NCI-H128 (cell line): ENCODE measurements around the gene ACAN.

Source experiments
- DNase-seq: peaks from one replicate; lab custom pipeline; 2025; ENCODE audit not compliant: unreplicated experiment; lab: John Stamatoyannopoulos, UW

Gene ACAN

DNA sequence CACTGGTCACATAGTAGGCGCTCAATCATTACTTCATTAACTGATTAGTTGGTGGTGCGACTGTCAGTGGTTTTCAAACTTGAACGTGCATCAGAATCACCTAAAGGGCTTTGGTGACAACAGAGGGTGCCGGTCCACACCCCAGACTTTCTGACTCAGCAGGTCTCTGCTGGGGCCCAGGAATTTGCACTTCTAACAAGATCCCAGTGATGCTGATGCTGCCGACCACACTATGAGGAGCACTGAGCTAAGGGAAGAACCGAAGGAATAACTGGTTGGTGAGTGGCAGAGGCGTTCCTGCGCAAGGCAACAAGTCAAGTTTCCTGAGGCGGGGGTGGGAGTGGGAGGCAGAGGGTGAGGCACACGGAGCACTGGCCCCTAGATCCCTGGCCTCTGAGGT, 73.3 kb downstream of the ACAN start:
- DNase-seq, result no peak

DNA sequence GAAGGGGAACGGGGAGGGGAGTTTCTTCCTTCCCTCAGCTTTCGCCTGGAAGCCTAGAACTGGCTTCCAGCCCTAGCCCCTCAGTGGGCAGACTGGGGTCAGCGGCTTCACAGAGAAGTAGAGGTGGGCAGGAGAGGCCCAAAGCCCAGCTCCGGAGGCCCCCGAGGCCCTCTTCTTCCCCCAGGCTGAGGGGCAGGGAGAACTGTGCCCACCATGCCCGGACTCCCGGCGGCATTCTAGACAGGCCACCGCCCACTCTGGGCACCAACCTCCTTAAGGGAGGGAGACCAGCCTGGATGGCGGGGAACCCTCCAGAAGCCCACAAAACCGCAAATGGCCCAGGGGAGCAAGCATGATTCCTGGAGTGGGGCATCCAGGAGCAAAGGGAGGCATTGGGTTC, 74.2 kb downstream of the ACAN start:
- no peak for DNase-seq

DNA sequence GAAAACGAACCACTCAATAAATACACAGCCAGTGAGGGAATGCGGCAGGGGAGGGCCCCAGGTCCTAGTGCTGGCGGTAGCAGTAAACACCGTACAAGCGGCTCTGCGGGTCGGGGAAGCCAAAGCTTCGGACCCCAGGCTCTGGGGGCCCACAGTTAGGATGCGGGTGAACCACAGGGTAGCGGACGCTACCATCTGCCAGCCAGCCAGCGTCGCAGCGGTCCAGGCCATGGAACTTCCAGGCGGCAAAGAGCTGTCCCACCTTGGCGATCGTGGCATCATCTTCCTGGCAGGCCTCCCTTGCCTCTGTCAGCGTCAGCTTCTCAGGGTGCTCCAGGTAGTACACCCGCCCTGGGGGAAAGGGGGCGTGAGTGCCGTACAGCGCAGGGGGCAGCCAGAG, 74.7 kb downstream of the ACAN start:
- DNase-seq, result no peak

DNA sequence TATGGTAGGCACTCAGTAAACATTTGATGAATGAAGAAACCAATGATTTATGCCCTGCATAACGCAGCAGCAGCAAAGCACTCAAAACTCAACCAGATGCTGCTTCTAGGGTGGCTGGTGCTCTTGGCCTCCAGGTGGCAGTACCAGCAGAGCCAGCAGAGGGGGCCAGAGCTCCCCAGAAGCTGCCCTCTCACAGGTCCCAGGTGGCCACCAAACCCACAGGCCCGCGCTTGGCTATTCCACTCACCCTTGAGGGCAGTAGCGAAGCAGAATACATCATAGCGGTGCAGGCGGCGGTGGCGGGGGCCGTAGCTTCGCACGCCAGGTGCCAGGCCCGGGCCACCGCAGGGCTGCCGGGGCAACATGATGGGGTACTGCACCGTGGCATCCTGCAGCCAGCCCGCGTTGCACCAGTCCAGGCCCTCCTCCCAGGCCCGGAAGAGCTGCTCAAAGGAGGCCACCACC, 75.5 kb downstream of the ACAN start:
- DNase-seq, result peak; percentile 2

DNA sequence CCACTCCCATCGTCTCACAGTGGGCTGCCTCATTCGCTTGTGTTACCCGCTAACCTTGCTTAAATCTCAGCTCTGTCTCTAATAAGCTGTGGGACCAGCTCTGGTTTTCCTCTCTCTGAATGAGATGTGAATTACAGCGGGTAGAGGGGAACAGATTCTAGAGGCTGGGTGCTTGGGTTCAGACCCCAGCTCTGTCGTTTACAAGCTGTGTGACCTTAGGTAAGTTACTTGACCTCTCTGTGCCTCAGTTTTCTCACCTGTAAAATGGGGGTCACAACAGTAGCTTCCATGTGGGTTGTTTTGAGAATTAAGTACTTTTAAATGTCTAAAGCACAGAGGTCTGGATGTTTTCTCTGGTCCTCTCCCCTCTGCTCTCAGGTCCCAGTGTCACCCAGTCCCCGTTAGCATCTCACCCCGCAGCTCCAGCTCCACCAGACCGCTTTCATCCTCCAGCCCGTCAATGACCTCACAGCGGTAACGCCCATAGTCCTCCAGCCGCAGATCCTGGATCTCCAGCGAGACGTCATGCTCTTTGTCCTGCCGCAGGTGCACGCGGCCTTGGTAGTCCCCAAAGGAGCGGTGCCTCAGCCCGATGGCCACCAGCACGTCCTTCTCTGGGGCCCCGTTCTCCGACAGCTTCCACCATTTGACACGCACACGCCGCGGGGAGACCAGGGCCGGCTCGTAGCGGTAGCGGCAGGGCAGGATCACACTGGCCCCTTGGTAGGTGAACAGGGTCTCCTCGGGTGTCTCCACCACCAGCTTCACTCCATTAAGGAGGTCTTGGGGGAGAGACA, 77.9 kb downstream of the ACAN start:
- DNase-seq, result no peak

DNA sequence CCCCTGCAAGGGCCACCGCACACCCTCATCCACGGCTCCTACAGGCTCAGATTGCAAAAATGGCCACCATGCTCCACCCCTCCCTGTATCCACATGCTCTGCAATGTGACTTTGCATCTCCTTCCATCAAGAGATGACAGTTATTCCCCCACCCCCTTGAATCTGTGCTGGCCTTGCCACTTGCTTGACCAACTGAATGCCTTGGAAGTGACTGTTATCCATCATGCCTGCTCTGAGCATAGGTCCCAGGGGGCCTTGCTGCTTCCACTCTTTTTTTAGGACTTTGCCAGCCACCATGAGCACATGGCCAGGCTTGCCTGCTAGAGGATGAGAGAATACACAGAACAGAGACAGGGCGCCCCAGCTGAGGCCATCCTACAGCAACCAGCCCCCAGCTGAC, 78.5 kb downstream of the ACAN start:
- no peak for DNase-seq

DNA sequence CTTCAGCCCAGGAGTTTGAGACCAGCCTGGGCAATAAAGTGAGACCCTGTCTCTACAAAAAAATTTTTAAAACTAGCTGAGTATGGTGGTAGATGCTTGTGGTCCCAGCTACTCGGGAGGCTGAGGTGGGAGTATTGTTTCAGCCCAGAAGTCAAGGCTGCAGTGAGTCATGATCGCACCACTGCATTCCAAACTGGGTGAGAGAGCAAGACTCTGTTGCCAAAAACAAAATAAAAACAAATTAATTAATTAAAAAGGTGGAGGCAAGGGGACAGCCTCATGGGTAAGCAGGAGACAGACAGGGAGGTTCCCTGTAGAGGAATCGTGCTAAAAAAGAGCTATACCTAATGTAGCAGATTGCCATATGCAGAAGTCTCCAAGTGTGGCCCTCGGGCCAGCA, 79.5 kb downstream of the ACAN start:
- DNase-seq, result no peak

DNA sequence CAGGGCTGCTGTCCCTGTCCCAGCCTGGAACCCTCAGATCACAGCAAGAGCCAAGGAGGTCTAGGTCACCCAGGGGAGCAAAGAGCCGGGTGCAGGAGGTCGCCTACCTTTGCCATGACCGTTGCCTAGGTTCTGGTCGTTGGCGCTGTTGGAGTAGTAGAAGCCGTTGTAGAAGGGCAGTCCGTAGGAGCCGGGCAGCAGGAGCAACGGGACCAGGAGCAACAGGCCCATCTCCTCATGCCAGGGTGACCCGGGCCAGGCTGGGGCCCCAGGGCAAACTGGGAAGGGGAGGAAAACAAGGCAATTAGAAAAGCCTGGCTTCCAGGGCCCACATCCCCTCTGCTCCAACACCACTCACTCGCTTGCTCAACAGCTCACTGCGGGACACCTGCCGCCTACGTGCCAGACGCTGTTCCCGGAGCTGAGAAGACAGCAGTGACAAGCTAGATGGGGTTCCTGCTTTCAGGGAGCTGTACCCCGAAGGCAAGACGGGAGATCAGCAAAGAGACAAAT, 83.9 kb downstream of the ACAN start:
- DNase-seq, result no peak

DNA sequence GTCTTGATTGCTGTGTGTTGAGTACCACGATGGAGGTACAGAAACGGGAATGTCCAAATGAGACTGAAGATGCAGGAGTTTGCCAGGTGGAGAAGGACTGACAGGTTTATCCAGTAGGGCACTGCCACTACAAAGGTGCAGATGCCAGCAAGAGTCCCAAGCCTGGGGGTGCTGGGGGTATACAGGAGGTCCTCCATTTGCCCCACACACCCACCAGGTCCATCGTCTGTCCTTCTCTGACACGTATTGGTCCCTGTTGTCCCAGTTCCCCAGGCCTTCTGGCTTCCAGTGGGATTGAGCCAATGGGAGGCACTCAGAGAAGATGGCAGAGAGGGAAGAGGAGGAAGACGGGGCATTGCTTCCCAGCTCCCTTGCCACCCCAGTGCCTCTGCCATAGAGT, 85.5 kb downstream of the ACAN start:
- DNase-seq, result no peak

DNA sequence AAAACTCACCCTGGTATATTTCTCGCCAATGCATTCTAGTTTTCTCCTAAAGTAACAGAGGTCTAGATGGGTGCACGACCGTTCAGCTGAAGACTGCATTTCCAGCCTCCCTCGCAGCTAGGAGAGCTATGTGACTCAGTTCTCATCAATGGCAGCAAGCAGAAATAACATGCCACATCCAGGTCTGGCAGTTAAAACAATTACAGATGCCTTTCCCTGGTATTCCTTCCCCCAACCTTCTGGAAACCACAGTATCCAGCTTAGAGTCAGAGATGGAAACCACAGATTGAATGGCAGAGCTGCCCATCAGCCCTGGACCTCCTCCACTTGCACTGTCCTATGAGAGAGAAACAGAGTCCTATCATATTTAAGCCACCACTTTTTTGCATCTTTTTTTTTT, 87.3 kb downstream of the ACAN start:
- no peak for DNase-seq

DNA sequence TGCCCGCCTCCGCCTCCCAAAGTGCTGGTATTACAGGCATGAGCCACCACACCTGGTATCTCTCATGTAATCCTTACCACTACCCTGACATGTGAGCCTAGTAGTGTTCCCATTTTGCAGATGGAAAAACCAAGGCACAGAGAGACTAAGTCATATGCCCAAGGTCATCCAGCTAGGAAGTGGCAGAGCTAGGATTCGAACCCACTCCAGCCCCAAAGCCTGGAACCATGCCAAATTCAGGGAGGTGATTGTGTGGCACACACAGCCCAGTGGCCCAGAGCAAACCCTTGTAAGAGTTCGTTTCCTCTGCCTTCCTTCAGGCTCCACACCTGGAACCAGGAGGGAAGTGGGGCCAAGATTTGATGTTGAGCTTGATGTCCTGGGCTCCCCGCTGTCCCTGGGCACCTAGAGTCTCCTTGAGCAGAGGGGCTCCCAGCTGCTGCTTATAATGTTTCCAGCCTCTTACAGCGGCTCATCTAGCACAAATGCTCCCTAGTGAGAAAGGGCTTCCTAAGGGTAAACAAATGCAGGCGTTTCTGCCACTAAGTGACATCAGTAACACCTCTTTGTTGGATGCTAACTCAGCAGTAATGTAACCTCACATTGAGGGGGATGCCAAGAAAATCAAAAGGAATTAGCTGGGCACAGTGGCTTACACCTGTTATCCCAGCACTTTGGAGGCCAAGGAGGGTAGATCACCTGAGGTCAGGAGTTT, 88.5 kb downstream of the ACAN start:
- no peak for DNase-seq

DNA sequence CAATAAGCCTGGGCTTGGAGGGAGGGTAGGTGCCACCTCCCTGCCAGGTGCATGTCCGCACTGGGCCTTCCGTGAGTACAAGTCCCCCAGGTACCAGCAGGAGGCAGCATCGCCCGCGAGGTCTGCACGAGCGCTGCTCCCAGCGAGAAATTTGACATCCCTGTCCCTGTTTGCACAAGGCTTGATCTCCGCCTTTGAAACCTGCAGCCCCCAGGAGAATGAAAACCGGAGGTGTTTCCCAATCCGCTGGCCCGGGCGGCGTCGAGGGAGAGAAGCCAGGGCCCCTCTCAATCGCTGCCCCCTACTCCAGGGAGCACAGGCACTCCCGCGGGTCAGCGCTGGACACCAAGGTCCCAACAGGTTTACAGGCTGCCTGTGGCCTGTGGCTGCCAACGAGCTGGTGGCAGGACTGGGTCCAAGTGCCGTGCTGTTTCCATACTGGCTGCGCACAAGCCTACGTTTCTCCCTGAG, 91.1 kb downstream of the ACAN start:
- DNase-seq, result no peak

DNA sequence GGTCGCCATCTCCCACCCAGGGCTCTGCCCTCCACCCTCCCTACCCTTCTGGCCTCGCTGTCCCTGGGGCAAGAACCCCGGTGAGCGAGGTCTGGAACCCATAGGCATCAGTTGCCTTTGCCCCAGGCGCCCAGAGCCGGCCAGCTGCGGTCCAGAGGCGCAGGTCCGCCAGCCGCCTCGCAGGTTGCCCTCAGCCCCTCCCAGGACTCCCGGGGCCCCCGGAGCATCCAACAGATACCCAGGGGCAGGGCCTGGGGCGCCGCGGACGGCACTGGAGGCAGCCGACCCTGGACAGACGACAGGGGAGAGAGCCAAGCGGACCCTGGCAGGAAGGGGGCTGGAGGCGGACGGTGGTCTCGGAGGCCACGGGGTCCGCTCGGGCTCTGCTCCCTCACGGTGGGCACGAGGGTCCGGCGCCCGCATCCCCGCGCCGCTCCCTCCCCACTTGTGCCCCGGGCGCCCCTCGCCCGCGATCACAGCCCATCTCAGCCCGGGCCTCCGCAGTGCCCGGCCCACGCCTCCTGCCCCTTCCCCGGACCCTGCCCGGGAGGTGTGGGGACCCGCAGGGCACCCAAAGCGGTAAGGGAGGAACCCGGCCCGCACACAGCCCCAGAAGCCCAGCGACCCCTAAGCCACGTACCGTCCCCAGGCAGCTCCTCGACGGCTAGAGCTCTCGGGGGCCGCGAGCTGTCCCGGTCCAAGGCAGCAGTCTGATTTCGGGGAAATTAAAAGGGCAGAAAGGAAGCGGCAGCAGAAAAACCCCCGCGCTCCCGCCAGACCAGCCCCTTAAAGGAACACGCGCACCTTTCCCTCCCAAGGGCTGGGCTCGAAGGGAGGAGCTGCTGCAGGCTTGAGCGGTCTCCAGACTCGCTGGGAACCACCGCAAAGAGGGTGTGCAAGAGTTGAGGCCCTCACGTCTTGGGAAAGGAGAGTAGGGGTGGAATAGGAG, 91.9 kb downstream of the ACAN start, which contains the start of gene HAPLN3:
TSS of gene HAPLN3 (minus strand) at position 726 of the 949 bp plus-strand sequence. CDS start 8,246 bp downstream, outside the sequence.
- DNase-seq, result no peak

DNA sequence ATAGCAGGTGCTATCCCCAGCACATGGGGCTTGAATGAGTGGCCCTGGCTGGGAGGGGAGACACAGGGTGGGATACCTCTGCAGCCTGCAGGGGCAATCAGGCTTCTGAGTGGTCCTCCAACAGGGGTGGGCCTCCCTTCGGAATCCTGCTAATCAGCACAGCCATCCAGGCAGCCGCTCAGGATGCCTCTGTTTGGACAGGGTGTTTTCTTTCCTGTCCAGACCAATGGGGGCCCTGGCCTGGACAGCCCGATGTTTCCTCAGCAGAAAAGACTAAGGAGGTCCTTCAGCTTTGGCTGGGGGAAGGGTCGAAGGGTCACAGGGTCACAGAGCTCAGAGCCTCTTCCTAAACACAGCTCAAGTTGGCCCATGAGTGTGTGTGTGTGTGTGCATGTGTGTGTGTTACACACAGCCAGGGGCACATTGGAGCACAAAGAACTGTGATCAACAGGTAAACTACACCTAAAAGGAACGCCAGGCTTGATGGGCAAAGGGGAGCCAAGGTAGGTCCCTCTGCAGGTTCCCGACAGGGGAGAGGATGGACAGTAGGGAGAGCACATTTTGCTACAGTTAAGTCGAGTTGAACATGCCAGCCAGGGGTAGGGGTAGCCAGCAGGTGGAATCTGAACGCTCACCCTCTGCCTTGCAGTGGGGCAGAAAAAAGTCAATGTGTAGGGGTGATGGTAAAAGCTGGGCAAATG, 93.2 kb downstream of the ACAN start:
- DNase-seq, result no peak

DNA sequence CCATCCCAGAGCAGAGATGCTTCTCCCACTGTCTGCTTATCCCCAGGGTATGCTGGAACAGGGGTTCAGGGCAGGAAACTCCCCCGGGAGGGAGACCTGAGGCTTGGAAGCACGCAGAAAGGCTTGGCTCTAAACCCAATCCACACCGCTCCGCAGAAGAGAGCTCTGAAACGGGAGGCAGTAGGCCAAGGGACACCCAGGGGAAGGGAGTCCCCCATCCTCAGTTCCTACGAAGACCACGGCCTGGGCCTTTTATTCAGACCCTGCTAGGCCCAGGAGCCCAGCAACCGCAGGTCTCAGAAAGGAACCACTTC, 93.9 kb downstream of the ACAN start:
- no peak for DNase-seq

DNA sequence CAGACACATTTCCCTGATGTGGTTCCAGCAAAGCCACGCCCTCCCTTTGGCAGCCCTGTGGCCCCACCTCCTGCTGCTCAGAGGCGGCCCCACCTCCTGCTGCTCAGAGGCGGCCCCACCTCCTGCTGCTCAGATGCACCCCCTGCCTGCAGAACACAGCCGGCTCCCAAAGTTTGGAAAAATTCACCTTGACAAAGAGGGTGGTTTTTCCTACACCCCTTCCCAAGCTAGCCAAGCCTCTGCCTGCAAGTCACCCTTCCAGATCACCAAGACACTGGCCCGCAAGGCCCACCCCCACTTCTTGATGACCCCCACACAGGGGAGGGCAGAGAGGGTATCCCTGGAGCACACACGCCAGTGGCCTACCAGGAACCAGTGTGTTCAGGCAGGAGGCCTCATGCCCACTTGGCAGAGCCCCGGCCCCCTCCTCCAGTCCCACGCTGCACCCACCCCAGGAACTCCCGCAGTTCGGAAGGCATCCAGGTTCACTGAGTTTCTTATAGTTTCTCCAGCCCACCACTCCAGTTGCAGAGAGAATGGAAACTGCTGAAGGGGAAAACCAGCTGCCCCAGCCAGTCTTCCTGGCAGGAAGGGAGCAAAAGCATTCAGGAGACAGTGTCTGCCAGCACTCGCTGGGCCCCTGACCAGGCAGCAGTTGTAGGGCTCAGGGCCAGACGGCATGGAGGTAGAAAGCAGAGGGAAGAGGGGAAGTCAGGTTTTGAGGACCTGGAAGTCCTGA, 94.4 kb downstream of the ACAN start:
- no peak for DNase-seq

DNA sequence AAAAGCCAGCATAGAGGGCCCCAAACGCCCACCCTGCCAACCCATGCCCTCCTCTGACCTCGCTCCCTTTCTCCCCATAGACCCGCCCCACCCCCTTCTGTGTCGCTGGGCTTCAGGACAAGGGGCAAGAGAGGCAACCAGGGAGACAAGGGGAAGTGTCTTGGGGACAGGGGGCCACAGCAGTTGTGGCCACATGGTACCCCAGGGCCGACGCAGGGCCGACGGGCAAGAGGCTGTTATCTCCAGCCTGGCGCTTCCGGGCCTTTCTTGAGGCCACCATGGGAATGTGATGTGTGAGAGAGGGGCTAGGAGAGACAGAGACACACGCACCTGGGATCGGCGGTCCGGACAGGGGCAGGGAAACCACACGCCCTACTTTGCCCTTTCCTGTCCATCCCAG, 95.5 kb downstream of the ACAN start:
- DNase-seq, result no peak

DNA sequence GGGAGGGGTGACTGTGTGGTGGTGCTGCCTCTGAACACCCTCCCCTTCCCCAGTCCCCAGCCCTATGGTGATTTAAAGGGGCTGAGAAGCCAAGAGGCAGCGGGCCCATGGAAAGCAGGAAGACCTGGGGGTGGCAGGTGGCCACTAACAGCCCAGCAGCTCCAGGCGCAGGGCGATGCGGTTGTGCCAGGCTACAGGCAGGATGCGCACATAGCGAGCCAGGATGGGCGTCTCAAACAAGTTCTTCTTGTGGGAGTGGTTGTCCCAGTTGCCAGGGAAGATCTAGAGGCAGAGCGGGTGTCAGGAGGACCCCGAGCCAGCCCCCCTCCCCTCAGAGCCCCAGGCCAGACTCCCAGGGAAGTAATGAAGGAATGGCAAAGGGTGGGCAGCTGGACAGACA, 96.0 kb downstream of the ACAN start:
- no peak for DNase-seq

DNA sequence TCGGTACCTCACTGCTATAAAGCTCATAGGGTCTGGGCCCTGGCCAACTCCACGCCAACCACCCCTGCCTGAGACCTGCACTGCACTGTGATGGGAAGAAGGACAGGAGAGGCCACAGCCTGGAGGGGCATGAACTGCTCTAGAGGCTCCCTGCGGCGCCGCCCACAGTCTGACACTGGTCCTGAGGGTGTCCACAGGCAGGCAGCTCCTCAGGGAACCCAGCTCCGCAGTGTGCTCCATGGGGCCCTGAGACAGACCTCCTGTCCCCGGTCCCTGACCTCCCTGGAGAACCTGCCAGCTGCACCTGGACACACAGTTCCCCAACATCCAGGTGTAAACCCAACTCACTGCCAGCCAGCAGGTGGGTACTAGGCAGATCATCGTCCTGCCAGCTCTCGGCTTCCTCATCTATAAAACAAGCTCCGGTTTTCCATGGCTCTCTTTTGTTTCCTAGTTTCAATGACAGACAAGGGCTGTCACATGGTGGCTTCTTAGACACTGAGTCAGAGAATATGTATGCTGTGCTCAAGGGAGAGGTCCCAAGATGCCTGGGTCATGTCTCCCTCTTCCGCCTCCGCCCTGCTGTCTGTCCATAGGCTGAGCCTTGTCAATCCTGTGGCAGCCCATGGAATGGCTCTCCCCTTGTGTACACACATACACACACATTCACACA, 97.2 kb downstream of the ACAN start:
- no peak for DNase-seq
